Left kidney (tissue), 2 donors: ENCODE measurements around the gene FASTK. TPM values are rescaled to one million over a fixed set of nuclear protein-coding genes. Genes with fewer than 3 reads are reported as not detected.

ENCODE experiments used
- DNase-seq: peaks from one replicate; pipeline ENCODE4 v3.0.0-alpha.2; 2013
- polyA plus RNA-seq: library from polyadenylated mRNA; unstranded; fragments of 120-200 nt; gene quantifications from one replicate; pipeline ENCODE4 v1.2.1, GENCODE V29; 2013; ENCODE audit not compliant: insufficient read length

The FASTK gene
- polyA plus RNA-seq, 1 donor: 47.8 TPM

DNA sequence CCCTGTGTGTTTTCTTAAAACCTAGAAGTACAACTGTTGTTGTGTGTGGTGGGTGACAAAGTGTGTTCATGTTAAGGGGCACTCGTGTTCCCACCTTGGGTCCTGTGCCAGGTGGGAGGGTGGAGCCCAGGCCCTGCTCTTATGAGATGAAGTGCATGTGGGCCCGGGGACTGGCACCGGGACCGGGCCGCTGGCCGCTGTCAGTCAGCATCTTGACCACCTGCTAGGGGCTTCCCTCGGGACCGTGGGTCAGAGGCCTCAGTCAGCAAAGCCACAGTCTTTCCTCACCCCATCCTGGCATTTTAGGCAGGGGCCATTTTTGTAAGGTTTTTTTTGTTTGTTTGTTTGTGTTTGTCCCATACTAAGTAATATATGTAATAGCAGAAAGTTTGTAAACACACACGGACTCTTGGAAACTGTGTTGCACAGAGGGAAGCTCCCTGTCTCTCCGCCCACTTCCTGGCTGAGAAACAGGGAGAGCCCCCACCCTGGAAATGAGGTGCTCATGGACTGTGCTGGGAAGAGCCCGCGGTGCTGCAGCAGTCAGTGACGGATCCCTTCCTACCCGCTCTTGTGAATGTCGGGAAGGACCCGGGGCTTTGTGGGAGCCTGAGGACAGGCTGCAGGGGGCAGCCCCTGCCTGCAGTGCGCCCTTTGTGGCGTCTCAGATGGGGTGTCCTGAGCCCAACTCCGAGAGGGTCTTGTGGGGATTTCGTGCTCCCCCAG is 19.0 kb upstream of the FASTK start:
- DNase-seq: no peak

DNA sequence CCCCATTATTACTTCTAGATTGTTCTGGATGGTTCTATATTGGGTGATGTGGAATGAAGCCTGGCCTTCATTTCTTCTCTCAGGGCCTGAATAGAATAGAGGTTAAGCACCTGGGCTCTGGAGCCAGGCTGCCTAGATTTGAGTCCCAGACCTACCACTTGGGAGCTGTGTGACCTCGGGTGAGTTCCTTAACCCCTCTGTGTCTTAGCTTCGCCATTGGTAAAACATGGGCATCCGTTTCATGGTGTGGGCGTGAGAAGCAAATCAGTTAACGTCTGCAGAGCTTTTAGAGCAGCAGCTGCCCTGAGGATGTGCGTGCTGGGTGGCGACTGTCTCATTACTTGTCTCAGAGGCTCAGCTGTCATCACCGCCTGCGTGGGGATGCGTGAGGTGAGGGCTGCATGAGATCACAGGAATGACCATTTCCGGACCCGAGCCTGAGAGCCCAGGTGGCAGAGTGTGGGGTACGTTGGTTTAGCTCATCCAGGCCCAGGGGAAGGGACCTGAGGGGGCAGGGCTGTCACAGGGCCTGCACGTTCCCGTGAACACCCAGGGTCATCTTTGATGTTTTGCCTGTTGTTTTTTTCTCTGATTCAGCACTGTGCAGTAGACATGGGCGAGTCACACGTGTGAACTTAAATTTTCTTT is 15.3 kb upstream of the FASTK start:
- no peak for DNase-seq

DNA sequence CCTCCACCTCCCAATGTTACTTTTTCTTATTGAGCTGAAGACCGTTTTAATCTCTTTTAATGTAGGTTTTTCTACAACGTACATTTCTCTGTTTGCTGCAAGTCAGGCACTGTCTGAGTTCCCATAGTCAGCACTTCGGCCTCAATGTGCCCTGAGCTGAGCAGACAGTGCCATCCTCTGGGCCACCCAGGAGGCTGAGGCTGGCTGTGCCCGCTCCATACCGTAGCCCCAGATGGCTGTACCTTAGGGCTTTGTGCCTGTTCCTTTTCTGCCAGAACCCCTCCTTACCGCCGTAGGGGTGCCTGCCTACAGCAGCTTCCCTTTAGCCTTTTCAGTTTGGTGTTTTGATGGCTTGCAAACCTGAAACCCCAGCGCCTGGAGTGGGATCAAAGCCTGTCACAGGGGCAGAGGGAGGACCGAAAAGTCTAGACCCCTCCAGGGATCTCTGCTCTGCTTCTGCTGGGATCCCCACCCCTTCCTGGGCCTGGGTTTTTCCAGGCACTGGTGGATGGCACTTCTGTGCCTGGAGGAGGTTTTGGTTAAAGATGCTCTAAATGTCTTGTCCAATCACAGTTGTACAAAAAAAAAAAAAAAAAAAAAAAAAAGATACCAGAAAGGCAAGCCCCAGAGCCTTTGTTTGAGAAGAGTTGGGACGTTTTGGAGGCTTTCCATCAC is 14.7 kb upstream of the FASTK start:
- no peak for DNase-seq

DNA sequence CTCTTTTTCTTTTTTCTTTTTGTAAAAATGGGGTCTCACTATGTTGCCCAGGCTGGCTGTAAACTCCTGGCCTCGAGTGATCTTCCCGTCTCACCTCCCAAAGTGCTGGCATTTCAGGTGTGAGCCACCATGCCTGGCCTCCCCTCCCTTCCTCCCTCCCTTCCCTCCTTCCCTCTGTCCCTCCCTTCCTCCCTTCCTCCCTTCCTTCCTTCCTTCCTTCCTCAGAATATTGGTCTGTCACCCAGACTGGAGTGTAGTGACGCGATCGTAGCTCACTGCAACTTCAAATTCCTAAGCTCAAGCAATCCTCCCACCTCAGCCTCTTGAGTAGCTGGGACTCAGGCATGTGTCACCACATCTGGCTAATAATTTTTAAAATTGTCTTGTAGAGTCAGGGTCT is 14.1 kb upstream of the FASTK start:
- no peak for DNase-seq

DNA sequence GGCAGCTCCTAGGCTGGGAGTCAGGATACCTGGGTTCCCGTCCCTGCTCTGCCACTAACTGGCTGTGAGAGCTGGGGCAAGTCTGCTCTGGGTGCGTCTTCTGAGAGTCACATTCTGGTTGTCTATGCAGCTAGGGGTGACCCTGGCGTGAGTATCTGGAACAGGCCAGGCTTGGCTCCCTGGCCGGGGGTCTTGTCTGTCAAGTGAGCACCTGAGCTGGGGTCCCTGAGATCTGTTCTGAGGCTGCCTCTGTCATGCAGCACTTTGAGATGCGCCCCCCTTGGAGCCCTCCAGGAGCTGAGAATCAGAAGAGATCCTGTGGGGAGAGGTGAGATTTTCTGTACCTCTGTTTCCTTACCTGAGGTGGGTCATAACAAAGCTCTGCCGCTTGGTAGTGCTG is 13.1 kb upstream of the FASTK start:
- DNase-seq: no peak

DNA sequence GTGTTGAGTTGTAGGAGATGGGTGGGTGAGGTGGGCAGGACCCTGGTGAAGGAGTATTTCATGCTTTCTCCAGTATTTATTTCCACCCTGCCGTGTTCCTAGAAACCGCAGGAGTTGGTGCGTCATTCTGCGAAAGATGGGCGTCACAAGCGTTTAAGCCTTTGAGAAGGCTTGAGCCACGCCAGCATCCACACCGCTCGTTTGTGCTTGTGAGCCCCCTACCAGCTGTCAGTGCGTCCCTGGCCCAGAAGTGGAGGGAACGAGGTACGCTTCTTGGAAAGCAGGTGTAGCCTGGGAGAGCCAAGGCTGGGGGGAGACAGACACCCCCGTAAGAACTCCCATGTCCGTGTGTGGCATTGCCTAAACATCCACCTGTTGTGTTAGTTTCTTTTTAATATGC is 11.4 kb upstream of the FASTK start:
- DNase-seq: no peak

DNA sequence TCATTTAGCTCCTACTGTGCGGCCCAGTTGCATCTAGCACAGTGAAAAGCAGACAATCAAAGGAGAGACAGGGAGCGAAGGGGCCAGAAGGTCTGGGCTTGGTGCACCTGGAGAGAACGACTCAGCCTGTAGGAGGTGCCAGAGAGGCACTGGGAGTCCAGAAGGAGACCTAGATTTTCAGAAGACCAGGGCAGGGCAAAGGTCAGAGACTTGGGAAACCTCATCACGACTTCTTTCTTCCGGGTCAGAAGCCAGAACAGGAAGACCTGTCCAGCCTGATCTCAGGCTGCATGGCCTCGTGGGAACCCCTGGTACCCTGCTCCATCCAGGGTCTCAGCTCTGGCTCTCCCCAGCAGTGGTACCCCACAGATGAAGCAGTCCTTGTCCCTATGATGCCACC is 10.8 kb upstream of the FASTK start:
- DNase-seq: no peak

DNA sequence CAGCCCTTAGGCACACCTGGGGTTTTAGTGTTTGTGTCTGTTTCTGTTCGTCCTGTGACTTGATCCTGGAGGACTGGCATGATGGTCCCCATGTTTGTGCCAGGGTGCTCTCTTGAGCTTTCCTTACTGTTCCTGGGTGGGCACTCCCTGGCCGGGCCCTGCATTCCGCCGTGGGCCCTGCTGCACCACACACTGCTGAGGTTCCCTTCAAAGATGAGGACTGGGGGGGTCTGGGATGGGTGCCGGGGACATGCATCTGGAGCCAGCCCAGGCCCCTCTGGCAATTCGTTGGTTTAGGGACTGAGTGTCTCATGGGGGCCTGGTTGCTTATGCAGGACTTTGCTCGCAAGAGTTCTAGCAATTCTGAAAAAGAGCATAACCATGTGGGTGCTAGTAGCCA is 10.4 kb upstream of the FASTK start:
- no peak for DNase-seq

DNA sequence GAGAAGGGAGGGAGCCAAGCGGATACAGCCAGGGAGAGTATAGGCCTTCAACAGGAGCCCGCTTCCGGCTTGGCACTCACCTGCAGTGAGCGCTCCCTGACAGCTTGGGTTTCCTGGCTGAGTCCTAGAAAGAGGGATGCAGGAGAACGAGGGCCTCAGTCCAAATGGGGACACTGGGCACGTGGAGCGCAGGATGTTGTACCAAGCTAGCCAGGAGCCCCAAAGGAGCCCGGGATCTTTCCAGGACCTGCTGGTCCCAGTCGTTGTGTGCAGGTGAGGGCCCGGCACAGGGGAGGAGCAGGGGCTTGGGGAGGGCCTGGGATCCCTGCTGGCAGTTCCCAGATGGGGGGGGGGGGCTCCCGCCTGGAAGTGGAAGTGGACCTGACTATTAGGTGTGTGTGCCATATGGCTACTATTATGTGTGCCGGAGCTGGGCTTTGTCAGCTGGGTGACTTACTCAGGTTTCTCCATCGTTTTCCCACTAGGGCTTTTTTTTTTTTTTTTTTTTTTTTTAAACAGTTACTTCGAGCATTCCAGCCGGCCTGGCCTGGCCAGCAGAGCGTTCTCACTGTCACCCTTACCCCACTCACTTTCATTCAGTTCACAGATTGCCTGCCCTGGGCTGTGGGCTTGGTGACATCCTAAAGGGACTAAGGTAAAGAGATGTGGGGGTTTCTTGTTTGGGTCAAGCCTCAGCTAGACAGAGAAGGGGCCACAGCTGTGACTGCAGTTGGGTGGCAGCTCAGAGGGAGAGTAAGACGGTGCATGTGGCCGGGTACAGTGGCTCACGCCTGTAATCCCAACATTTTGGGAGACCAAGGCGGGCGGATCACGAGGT is 9.5 kb upstream of the FASTK start:
- DNase-seq: no peak

DNA sequence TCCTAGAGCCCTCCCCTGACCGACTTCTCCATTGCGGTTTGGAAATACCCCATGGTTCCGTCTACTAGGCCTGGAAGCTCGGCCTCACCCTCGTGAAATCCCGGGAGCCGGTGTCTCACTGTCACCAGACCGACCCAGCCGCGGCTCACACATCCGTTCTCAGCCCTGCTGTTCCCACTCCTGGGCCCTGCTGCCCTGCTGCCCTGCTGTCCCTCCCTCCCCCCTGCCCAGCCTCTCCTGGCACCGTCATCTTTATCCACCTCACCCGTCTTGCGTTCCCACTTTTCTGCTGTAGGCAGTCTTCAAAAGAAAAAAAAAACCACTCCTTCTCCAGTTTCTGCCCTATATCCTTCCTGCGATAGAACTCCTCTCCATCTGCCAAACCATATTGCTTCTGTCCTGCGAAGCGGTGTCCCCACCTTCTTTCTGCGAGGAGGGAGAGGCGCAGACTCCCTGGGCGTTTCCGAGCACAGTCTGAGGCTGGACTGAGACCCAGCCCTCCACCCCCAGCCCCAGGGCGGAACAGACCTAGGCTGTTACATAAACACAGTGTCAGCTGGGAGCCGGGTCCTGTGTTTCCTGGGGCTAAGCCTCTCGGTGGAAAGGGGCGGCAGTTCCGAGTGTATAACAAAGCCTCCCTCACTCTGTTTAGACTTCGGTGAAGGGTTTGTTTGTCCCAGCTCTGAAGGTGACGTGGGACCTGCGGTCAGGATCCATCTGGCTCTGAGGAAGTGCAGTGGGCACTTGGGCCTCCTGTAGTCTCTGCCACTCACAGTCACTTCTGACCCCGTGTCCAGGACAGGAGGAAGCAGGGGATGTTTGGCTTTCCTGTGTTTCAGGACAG is 8.5 kb upstream of the FASTK start:
- no peak for DNase-seq

DNA sequence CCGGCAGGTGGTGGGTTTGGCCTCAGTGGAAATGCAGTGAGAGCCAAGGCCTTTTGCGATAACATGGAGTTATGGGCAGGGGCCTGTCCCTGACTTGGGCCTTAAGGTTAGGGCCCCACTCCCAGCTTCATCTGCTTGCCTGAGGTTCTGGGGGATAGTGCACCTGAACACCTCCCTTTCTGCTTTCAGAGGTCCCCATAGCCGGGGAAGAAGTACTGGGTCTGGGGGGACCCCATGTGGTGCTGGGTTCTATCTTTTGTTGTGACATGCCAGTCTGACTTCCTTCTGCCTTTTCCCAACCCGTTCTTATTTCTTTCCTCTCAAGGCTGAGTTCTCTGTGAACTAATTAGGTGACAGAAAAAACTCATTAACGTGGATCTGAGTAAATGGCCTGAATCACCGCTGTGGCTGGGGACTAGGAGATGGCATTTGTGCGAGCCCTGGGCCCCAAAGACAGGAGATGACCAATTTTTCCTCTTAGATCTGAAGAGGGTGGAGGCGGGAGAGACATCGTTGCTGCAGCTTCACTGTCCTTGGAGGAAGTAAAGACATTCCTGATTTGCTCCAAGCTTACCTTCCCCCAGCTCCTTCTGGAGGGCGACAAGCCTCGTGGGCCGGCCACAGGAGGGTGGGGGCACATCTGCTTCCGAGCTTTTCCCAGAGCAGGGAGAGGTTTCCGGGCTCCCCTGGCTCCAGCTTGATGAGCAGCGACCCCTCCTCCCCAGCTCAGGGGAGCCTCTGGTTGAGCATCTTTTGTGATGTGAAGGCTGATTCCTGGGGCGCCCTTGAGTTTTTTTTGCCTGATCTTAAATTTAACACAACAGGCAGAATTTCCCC is 7.6 kb upstream of the FASTK start:
- no peak for DNase-seq

DNA sequence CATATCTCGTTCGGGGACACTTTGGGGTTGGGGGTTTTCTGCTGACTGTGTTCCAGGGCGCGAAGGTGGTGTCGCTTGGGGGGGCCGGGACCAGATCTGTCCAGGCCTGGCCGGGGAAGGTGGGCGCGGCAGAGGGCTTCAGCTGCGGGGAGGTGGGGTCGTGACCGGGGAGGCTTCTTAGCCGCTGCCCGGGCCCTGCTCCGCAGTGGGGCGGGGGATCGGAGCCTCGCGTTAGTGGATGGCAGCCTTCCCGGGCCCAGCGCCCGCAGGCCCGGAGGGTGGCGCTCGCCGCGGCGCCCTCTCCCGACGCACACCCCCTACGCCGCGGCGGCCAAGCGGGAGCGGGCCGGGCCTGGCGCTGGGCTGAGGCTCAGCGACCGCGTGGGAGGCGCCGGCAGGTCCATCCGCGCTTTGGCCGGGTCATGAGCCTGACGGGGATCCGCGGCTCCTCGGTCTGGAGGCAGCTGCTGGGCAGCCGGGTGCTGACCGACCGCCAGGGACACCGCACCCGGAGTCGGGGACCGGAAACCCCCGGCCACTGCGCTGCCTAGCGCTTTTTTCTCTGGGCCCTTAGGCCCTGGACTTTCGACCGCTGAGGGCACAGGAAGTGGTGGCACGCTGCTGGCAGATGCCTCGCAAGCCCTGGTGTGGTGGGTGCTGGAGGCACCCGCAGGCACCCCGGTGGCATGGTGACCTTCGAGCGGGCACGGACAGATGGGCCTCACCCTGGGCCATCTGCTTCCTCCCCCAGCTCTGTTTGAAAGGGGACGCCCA is 6.8 kb upstream of the FASTK start:
- DNase-seq: no peak

DNA sequence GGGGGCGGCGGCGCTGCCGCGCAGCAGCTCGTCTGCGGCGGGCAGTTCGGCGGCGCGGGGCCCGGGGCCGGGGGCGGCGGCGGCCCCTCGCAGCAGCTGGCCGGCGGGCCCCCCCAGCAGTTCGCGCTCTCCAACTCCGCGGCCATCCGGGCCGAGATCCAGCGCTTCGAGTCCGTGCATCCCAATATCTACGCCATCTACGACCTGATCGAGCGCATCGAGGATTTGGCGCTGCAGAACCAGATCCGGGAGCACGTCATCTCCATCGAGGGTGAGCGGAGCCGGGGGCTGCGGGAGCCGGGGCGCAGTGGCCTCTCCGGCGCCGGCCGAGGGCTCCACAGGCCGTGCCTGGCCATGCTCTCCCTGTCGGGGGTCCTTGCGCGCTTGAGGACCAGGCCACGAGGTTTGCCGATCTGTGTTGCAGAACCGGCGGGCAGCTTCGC is 6.2 kb upstream of the FASTK start:
- no peak for DNase-seq

DNA sequence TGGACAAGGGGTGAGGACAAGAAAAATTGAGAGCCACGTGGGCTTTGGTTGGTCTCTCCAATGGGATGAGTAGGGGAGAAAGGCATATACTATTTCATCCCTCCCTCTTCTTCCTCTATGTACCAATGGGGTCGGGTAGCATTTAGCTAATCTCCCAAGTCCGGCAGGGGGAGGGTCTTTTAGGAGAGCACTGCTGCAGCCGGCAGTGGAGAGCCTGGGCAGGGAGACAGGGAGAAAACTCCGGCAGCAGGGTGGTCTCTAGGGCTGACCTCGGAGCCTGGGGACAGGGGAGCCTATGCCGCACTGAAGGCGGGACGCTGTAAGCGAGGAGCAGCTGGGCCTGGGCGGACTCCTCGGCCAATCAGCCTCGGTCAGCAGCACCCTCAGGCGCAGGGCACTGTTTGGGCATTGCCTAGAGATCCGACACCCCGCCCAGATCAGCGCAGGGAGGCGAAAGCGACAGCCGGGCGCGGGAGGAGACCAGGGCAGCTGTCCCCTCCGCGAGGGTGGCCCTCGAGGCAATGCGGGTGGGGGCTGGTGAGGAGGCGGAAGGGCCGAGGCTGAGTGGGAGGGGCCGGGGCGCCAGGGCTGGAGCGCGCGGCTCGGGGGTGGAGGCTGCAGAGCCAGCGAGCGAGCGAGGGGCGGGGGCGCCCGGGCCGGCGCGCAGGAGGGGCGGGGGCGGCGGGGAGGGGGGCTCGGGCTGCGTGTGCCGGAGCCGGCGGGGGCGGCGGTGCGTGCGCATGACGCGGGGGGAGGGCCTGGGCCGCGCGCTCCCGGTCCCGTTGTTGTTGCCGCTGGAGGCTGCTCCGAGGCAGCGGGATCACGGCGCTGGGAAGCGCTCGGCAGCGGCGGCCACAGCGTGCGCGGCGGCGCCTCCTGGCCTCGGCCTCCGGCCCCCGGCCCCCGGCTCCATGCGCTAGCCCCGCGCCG is 5.3 kb upstream of the FASTK start, which contains the start of gene AGAP3:
Gene AGAP3, plus strand, starts transcription at position 785 of the 930 bp plus-strand sequence. CDS start 267 bp downstream, outside the sequence.
- peak; percentile 84 for DNase-seq

DNA sequence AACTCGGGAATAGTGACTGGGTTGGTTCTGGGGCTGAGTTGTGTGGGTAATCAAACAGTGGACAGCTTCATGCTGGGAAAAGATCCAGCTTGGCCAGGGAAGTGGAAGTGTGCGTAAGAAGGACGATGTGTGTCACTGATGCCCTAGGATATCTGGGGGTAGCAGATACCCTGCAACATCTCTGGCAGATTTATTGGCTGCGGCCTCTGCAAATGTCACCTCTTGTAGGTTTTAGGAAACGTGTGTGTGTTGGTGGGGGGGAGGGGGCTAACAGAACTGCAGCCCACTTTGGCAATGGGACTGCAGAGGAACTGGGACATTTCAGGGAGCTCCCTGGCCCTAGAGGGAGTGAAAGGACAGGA is 4.7 kb upstream of the FASTK start:
- no peak for DNase-seq

DNA sequence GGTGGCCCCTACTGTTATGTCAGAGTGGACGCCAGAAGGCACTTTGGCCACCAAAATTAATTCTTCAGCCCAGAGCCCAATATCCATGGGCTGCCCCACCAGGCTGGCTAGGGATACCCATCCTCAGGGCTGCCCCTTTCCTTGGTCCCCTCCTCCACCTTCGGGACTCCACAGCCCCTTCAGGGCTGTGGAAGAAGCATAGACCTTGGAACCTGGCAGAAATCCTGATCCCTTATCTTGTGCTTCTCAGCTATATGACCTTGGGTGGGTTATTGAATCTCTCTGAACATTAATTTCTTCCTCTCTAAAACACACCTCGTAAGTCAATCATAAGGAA is 3.2 kb upstream of the FASTK start:
- no peak for DNase-seq

DNA sequence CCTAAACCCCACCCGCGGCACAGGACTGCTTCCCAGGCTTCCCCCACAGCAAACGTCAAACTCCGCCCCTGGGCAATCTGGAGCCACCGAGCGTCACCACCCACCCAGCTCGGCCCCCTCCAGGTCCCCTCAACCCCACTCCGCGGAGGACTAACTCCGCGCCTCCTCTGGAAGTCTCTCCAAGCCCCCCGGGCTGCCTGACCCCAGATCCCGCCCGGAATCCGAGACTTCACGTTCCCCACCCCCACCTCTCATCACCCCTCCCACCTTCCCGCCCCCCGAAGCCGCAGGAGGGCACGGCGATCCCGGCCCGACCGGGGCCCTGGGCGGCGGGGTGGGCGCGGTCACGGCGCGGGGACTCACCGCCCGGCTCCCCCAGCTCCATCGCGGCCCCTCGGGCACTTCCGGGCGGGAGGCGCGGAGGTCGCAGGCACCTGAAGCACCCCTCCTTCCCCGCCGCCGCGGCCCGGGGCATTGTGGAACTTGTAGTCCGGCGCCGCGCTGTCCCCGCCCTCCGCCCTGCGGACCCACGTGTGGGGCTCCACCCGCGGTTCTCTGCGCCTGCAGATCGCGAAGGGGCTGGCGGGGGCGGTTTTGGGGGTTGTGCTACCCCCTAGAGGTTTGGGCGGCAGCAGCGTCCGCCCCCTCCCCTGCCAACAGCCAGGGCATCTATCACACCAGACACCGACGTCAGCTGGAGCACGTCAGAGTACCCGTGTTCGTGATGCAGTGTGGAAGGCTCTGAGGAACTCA is 2.6 kb upstream of the FASTK start, which contains the start of gene TMUB1:
Gene TMUB1, minus strand, starts transcription at position 423 of the 753 bp plus-strand sequence. CDS start 930 bp downstream, outside the sequence.
- DNase-seq: no peak
